ENCODE measurements around the gene KIF27. TPM values are rescaled to one million over a fixed set of nuclear protein-coding genes. Genes with fewer than 3 reads are reported as not detected.
"Not testable (repeated sequence)": the region's sequence is repeated elsewhere in the genome, so short reads cannot be mapped to it uniquely, and the experiment has no call there.

Gene KIF27
- total RNA-seq, 1 donor from 2014 or later, result 13.1 TPM

DNA sequence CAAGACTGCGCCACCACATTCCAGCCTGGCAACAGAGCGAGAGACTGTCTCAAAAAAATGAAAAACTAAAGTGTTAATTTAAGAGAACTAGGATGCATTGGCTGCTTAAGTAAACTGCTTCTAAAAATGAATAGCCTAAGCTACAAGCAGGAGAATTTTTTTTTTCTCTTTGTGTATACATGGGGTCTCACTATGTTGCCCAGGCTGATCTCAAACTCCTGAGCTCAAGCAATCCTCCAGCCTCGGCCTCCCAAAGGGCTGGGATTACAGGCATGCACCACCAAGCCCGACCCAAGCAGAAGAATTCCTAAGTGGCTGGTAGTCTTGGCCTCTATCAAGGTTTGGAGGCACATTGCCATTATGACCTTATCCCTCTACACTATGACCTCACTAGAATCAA, 106.1 kb downstream of the KIF27 start:
- not testable (repeated sequence) for DNase-seq

DNA sequence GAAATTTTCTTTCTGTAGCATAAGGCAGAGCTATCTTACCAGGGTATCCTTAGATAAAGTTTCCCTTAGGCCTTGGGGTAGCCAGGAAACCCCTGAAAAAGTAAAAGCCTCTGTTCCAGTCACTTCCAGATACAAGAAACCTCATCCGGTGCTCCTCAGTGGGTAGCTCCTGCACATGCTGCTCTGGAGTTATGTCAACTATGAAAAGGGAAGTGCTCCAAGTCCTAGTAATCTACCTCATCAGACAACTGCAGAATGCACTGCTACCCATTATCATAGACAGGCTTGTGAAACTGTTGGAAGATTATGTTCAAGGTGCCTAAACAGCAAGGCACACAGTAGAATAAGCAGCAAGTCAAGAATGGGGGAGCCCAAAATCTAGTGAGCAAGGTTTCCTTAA, 112.0 kb downstream of the KIF27 start:
- not testable (repeated sequence) for DNase-seq

DNA sequence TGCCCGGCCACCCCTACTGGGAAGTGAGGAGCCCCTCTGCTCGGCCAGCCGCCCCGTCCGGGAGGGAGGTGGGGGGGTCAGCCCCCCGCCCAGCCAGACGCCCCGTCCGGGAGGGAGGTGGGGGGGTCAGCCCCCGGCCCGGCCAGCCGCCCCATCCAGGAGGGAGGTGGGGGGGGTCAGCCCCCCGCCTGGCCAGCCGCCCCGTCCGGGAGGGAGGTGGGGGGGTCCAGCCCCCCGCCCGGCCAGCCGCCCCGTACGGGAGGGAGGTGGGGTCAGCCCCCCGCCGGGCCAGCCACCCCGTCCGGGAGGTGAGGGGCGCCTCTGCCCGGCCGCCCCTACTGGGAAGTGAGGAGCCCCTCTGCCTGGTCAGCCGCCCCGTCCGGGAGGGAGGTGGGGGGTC, 116.8 kb downstream of the KIF27 start:
- not testable (repeated sequence) for DNase-seq

DNA sequence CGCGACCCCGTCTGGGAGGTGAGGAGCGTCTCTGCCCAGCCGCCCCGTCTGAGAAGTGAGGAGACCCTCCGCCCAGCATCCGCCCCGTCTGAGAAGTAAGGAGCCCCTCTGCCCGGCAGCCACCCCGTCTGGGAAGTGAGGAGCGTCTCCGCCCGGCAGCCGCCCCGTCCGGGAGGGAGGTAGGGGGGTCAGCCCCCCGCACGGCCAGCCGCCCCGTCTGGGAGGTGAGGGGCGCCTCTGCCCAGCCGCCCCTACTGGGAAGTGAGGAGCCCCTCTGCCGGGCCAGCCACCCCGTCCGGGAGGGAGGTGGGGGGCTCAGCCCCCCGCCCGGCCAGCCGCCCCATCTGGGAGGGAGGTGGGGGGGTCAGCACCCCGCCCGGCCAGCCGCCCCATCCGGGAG, 117.3 kb downstream of the KIF27 start:
- not testable (repeated sequence) for DNase-seq

DNA sequence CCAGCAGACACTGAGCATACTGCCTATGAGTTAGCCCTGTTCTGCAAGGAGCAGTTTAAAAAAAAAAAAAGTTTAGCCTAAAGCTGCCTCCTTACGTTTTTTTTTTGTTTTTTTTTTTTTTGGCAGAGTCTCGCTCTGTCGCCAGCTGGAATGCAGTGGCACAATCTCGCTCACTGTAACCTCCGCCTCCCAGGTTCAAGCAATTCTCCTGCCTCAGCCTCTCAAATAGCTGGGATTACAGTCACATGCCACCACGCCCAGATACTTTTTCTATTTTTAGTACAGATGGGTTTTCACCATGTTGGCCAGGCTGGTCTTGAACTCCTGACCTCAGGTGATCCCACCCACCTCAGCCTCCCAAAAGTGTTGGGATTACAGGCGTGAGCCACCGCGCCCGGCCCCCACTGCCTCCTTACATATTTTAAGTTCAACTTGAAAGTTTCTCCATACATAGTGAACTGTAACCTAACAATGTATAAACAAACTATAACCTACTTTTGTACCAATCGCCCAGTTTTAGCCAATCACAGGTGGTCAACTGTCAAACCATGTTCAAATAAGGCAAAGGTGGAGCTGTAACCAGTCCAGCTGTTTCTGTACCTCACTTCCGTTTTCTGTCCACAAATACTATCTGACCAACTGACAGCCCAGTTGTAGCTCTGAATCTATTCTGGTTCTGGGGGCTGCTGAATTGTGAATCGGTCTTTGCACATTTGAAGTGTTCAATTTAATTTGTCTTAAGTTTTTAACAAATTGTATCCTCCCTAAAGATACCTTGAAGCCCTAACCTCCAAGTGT, 120.8 kb downstream of the KIF27 start:
- no peak for DNase-seq

DNA sequence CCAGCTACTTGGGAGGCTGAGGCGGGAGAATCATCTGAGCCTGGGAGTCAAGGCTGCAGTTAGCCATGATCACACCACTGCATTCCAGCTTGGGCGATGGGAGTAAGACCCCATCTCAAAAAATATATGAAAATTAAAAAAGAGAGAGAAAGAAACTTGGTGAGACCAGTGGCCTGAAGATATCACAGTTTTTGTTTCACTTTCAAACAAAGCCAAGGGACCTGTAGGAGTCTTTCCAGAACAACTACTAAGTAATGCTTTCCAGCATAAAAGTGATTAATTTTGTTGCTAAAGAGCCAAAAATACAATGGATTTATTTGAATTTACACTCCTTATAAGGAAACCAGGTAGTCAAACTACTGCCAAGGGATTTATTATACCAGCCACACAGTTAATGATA, 127.2 kb downstream of the KIF27 start:
- DNase-seq, result no peak

DNA sequence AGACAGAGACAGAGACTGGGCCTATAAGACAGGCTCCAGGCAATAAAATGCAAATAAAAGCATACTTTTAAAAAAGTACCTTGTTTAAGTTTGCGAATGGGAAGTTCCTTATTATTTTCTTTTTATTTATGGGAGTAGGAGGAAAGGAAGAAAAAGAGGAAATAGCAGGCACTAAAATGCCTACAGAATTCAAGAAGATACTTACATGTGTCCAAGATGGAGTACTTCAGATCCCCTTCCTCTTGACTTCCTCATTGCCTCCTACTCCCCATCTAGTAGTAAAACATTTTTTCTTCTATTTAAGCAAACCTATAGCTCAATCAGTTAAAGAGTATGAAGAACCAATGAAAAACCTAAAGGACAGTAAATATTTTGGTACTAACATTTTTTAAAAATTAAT, 128.5 kb downstream of the KIF27 start:
- no peak for DNase-seq

Other genes starting within 250 kb of the KIF27 start
- gene UBQLN1, start 213.5 kb downstream of the KIF27 start, total RNA-seq, result 102 TPM
- 5.6 TPM for gene GKAP1, start 103.7 kb downstream of the KIF27 start, total RNA-seq
- 535 TPM for gene HNRNPK, start 58.8 kb upstream of the KIF27 start, total RNA-seq
- 9.4 TPM for gene RMI1, start 59.4 kb upstream of the KIF27 start, total RNA-seq

All from skin of body (tissue), 2 donors.